ENCODE data around the gene TGFBR2. TPM values are rescaled to one million over a fixed set of nuclear protein-coding genes. Genes with fewer than 3 reads are reported as not detected.

The TGFBR2 gene
- total and polyA plus RNA-seq, 2 experiments from 2014 or later = 42.2 to 52.8 TPM

DNA sequence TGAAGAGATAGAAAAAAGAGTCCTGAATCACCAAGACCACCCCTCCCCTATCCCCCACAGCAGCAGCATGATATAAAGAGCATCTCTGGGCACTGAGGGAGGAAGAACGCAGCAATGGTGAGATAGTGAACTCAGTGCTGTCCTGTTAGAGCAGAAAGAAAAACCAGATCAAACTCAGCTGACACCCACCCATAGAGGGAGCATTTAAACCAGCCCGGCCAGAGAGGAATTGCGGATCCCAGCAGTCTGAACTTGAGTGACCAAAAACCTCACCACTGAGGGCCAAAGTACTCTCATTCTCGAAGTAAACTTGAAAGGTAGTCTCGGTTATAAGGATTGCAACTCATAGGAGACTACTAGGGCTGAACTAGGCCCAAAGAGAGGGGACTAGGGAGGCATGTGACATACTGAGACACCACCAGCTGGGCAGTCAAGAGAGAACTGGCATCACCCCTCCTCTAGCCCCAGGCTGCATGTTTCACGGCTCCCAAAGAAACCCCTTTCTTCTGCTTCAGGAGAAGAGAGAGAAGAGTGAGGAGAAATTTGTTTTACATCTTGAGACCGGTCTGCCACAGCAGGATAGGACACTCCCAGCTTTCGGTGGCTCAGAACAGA is 39.2 kb upstream of the TGFBR2 start:
- Histone ChIP-seq H2AFZ (no peak overlapping the region), H3K4me3 (no peak overlapping the region), H3K27me3 (no peaks in the 10 kb centered on the region), H3K9me3 (ENCODE audit: low read depth) (no peaks in the 10 kb centered on the region), H4K20me1 (ENCODE audit: insufficient read depth, poor library complexity, severe bottlenecking) (no peaks in the 10 kb centered on the region), H3K27ac (no peak overlapping the region), H3K36me3 (replicated peaks; ENCODE audit: insufficient read depth, low read depth) (no peaks in the 10 kb centered on the region), H3K4me2 (no peak overlapping the region), H3K9me2 (replicated peaks; ENCODE audit: insufficient read depth) (no peaks in the 10 kb centered on the region), H3K4me1 (ENCODE audit: insufficient read depth) (no peaks in the 10 kb centered on the region), H3K79me2 (no peaks in the 10 kb centered on the region)
- WGBS (ENCODE audit: low lambda C conversion rate, missing lambda C conversion rate) = 78% methylated on average over 8 of the region's 8 CpGs
- TF ChIP-seq, protein P1, sequence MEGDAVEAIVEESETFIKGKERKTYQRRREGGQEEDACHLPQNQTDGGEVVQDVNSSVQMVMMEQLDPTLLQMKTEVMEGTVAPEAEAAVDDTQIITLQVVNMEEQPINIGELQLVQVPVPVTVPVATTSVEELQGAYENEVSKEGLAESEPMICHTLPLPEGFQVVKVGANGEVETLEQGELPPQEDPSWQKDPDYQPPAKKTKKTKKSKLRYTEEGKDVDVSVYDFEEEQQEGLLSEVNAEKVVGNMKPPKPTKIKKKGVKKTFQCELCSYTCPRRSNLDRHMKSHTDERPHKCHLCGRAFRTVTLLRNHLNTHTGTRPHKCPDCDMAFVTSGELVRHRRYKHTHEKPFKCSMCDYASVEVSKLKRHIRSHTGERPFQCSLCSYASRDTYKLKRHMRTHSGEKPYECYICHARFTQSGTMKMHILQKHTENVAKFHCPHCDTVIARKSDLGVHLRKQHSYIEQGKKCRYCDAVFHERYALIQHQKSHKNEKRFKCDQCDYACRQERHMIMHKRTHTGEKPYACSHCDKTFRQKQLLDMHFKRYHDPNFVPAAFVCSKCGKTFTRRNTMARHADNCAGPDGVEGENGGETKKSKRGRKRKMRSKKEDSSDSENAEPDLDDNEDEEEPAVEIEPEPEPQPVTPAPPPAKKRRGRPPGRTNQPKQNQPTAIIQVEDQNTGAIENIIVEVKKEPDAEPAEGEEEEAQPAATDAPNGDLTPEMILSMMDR (IDR thresholded peaks at IDR 0.05; ENCODE audit: poor library complexity) = peak; percentile 16
- TF ChIP-seq EZH2 (IDR thresholded peaks at IDR 0.05; ENCODE audit: borderline replicate concordance) = no peak
- TF ChIP-seq EZH2phosphoT487 (IDR thresholded peaks at IDR 0.05; ENCODE audit: low read depth, severe bottlenecking, unreplicated experiment) = no peak
- DNase-seq (ENCODE audit: low spot score) = no peak

DNA sequence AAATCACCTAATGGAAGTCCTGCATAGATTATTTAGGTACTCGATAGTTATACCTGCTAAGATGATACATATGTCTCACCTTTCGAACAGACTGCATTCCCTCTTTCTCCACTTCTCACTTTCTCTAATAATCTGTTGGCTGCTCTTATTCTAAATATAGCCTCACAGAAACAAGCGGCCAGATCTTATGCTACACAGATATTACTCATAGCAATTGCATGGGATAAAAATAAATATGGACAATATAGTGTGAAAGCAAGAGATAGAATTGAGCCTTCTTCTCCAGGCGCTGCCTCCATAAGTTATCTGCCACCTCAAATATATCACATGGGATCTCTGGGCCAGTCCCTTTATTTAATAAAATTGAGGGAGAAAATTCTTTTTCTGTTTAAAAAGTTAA is 29.5 kb upstream of the TGFBR2 start:
- H3K9me3 ChIP-seq (ENCODE audit: low read depth) = no peaks in the 10 kb centered on the region
- 81% methylated on average over 4 of the region's 4 CpGs for WGBS (ENCODE audit: low lambda C conversion rate, missing lambda C conversion rate)
- TF ChIP-seq, protein P1 (IDR thresholded peaks at IDR 0.05; ENCODE audit: poor library complexity) = no peak
- TF ChIP-seq EZH2phosphoT487 (IDR thresholded peaks at IDR 0.05; ENCODE audit: low read depth, severe bottlenecking, unreplicated experiment) (no peak), EZH2 (IDR thresholded peaks at IDR 0.05; ENCODE audit: borderline replicate concordance) (no peak)
- no peaks in the 10 kb centered on the region for H4K20me1 ChIP-seq (ENCODE audit: insufficient read depth, poor library complexity, severe bottlenecking)
- H3K4me2 ChIP-seq = no peak overlapping the region
- no peak overlapping the region for H2AFZ ChIP-seq
- H3K36me3 ChIP-seq (replicated peaks; ENCODE audit: insufficient read depth, low read depth) = no peaks in the 10 kb centered on the region
- H3K9me2 ChIP-seq (replicated peaks; ENCODE audit: insufficient read depth) = no peaks in the 10 kb centered on the region
- no peak overlapping the region for H3K4me3 ChIP-seq
- H3K27ac ChIP-seq = no peak overlapping the region
- H3K27me3 ChIP-seq = no peaks in the 10 kb centered on the region
- DNase-seq (ENCODE audit: low spot score) = no peak
- H3K79me2 ChIP-seq = no peaks in the 10 kb centered on the region
- H3K4me1 ChIP-seq (ENCODE audit: insufficient read depth) = peaks cover 15% of the 10 kb centered on the region

DNA sequence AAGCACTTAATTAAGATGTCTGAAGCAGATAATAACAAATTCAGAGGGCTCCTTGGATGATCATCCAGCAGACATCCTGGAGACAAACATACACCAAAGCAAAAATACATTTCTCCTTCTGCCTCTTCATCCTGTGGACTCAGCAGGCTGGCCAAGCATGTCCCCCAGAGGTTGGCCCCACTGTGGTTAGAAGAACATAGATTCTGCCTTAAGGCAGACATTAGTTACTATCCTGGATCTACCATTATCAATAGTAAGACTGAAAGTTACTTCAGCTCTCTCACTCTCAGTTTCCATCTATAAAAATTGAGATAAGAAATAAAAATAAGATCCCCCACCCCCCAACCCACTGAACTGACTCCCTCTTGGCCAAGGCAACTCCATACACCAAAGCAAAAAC is 28.6 kb upstream of the TGFBR2 start:
- no peak overlapping the region for H3K4me3 ChIP-seq
- H3K9me3 ChIP-seq (ENCODE audit: low read depth) = no peaks in the 10 kb centered on the region
- no peaks in the 10 kb centered on the region for H3K27me3 ChIP-seq
- TF ChIP-seq EZH2phosphoT487 (IDR thresholded peaks at IDR 0.05; ENCODE audit: low read depth, severe bottlenecking, unreplicated experiment) = no peak
- TF ChIP-seq EZH2 (IDR thresholded peaks at IDR 0.05; ENCODE audit: borderline replicate concordance) = no peak
- TF ChIP-seq, protein P1 (IDR thresholded peaks at IDR 0.05; ENCODE audit: poor library complexity) = no peak
- DNase-seq (ENCODE audit: low spot score) = no peak
- no peak overlapping the region for H2AFZ ChIP-seq
- H3K27ac ChIP-seq = peak overlapping the region; percentile 74
- no peaks in the 10 kb centered on the region for H4K20me1 ChIP-seq (ENCODE audit: insufficient read depth, poor library complexity, severe bottlenecking)
- no peaks in the 10 kb centered on the region for H3K79me2 ChIP-seq
- H3K4me1 ChIP-seq (ENCODE audit: insufficient read depth) = peaks cover 15% of the 10 kb centered on the region
- peak overlapping the region; percentile 0 for H3K4me2 ChIP-seq
- no peaks in the 10 kb centered on the region for H3K36me3 ChIP-seq (replicated peaks; ENCODE audit: insufficient read depth, low read depth)
- no peaks in the 10 kb centered on the region for H3K9me2 ChIP-seq (replicated peaks; ENCODE audit: insufficient read depth)
